Measurements from ENCODE around the gene SCN1A.

SCN1A gene

DNA sequence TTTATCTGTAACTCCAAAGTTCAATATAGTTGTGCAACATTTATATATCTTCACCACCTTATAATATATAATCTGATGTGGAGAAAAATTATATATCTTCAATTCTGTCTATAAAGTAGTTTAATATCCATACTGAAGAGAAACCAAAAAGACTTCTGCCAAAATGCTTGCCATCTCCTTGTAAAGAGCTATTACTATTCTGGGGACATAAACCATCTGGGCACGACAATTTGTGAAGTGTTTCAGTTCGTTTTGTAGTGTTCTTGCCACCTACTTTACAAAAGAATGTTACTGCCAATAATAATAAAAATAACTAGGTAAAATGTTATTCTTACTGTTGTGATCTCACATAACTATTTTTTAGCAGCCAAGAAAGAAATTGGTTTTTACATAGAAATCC, 45.1 kb downstream of the SCN1A start:
- Histone ChIP-seq H3K4me1 (ENCODE audit: control insufficient read depth, insufficient read depth, low read length) (no peaks in the 10 kb centered on the region), H3K9me3 (ENCODE audit: control insufficient read depth in 2 of 2, low read length in 2 of 2) (no peaks in the 10 kb centered on the region), H3K36me3 (ENCODE audit: control insufficient read depth in 2 of 2, insufficient read depth in 2 of 2, low read length in 2 of 2) (no peaks in the 10 kb centered on the region), H3K27ac (ENCODE audit: low read length) (no peak overlapping the region), H3K4me3 (ENCODE audit: low read length in 2 of 2) (no peak overlapping the region), H3K9ac (ENCODE audit: low read length in 2 of 2) (no peak overlapping the region), H3K27me3 (ENCODE audit: control insufficient read depth in 1 of 2, insufficient read depth in 2 of 2, low read length in 2 of 2) (no peaks in the 10 kb centered on the region)

- no peaks in the 10 kb centered on the region for H3K9me3 ChIP-seq (ENCODE audit: control insufficient read depth in 2 of 2, low read length in 2 of 2)
- no peak overlapping the region for H3K9ac ChIP-seq (ENCODE audit: low read length in 2 of 2)
- H3K36me3 ChIP-seq (ENCODE audit: control insufficient read depth in 2 of 2, insufficient read depth in 2 of 2, low read length in 2 of 2): no peaks in the 10 kb centered on the region
- H3K27me3 ChIP-seq (ENCODE audit: control insufficient read depth in 1 of 2, insufficient read depth in 2 of 2, low read length in 2 of 2): no peaks in the 10 kb centered on the region
- H3K4me3 ChIP-seq (ENCODE audit: low read length in 2 of 2): no peak overlapping the region
- H3K27ac ChIP-seq (ENCODE audit: low read length): no peak overlapping the region
- H3K4me1 ChIP-seq (ENCODE audit: control insufficient read depth, insufficient read depth, low read length): no peaks in the 10 kb centered on the region
Observed at GRCh38 chr2:166081852-166082251, 46.0 kb downstream of the SCN1A start.

GRCh38 chr2:166081131-166081632, 46.6 kb downstream of the SCN1A start:
- Histone ChIP-seq H3K36me3 (ENCODE audit: control insufficient read depth in 2 of 2, insufficient read depth in 2 of 2, low read length in 2 of 2) (no peaks in the 10 kb centered on the region), H3K27me3 (ENCODE audit: control insufficient read depth in 1 of 2, insufficient read depth in 2 of 2, low read length in 2 of 2) (no peaks in the 10 kb centered on the region), H3K9me3 (ENCODE audit: control insufficient read depth in 2 of 2, low read length in 2 of 2) (no peaks in the 10 kb centered on the region), H3K4me1 (ENCODE audit: control insufficient read depth, insufficient read depth, low read length) (no peaks in the 10 kb centered on the region), H3K27ac (ENCODE audit: low read length) (no peak overlapping the region), H3K9ac (ENCODE audit: low read length in 2 of 2) (no peak overlapping the region), H3K4me3 (ENCODE audit: low read length in 2 of 2) (no peak overlapping the region)

DNA sequence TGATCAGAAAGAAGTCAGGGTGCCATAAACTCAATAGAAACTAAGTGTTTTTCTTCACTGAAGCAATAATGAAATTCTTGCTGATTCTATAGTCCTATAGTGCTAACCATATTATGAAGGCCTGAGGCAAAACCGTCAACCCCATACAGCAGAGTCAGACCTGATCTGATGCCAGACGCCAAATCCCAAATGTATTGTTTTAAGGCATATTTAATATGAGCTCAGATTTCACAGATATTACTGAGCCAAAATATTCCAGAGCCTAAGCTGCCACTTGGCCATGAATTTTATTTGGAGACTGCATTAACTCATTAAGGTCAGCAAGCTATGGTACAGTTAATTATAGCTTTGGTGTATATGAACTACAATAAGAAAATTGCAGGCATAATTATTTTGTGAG, 53.4 kb downstream of the SCN1A start:
- no peaks in the 10 kb centered on the region for H3K4me1 ChIP-seq (ENCODE audit: control insufficient read depth, insufficient read depth, low read length)
- H3K4me3 ChIP-seq (ENCODE audit: low read length in 2 of 2): no peak overlapping the region
- H3K27ac ChIP-seq (ENCODE audit: low read length): no peak overlapping the region
- no peaks in the 10 kb centered on the region for H3K9me3 ChIP-seq (ENCODE audit: control insufficient read depth in 2 of 2, low read length in 2 of 2)
- H3K9ac ChIP-seq (ENCODE audit: low read length in 2 of 2): no peak overlapping the region
- no peaks in the 10 kb centered on the region for H3K27me3 ChIP-seq (ENCODE audit: control insufficient read depth in 1 of 2, insufficient read depth in 2 of 2, low read length in 2 of 2)
- H3K36me3 ChIP-seq (ENCODE audit: control insufficient read depth in 2 of 2, insufficient read depth in 2 of 2, low read length in 2 of 2): no peaks in the 10 kb centered on the region

GRCh38 chr2:166074011-166074410, 53.8 kb downstream of the SCN1A start:
- Histone ChIP-seq H3K4me1 (ENCODE audit: control insufficient read depth, insufficient read depth, low read length) (no peaks in the 10 kb centered on the region), H3K27ac (ENCODE audit: low read length) (no peak overlapping the region), H3K9ac (ENCODE audit: low read length in 2 of 2) (no peak overlapping the region), H3K9me3 (ENCODE audit: control insufficient read depth in 2 of 2, low read length in 2 of 2) (no peaks in the 10 kb centered on the region), H3K4me3 (ENCODE audit: low read length in 2 of 2) (no peak overlapping the region), H3K36me3 (ENCODE audit: control insufficient read depth in 2 of 2, insufficient read depth in 2 of 2, low read length in 2 of 2) (no peaks in the 10 kb centered on the region), H3K27me3 (ENCODE audit: control insufficient read depth in 1 of 2, insufficient read depth in 2 of 2, low read length in 2 of 2) (no peaks in the 10 kb centered on the region)

DNA sequence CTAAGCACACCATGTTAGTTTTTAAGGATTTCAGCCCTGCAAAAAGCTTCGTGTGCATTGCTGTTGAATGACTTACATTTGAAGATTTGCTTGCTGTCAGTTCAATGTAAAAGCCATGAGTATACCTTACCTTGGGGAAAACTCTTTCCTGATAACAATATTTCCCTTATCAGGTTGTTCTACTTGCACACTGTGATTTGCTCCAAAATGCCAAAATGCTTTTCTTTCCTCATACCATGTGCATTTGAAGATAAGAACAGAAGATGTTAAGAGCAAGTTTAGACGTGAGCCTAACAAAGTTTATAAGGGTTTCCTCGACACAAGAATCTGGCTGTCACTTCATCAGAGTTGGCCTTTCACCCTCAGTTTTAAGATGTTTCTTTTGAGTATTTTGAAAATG, 57.6 kb downstream of the SCN1A start:
- Histone ChIP-seq H3K4me1 (ENCODE audit: control insufficient read depth, insufficient read depth, low read length) (no peaks in the 10 kb centered on the region), H3K9me3 (ENCODE audit: control insufficient read depth in 2 of 2, low read length in 2 of 2) (no peaks in the 10 kb centered on the region), H3K4me3 (ENCODE audit: low read length in 2 of 2) (no peak overlapping the region), H3K36me3 (ENCODE audit: control insufficient read depth in 2 of 2, insufficient read depth in 2 of 2, low read length in 2 of 2) (no peaks in the 10 kb centered on the region), H3K27ac (ENCODE audit: low read length) (no peak overlapping the region), H3K9ac (ENCODE audit: low read length in 2 of 2) (no peak overlapping the region), H3K27me3 (ENCODE audit: control insufficient read depth in 1 of 2, insufficient read depth in 2 of 2, low read length in 2 of 2) (no peaks in the 10 kb centered on the region)

DNA sequence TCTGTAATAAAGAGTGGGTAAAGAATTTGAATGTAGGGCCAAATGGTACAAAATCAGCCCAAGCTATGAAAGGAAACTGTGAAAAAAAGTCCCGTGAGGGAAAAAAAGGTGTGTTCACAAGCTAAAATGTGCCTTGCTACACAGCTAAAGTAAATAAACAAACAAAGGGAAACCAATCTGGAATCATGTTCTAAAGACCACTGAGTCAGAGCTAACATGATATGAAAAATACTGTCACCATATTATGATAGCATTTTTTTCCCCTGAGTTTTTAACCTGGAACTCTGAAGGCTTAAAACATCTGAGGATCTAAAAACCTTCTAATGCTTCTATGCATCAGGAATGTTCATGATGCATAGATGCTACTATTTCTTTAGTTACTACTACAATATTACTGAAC, 58.8 kb downstream of the SCN1A start:
- no peak overlapping the region for H3K27ac ChIP-seq (ENCODE audit: low read length)
- H3K4me1 ChIP-seq (ENCODE audit: control insufficient read depth, insufficient read depth, low read length): no peaks in the 10 kb centered on the region
- no peak overlapping the region for H3K9ac ChIP-seq (ENCODE audit: low read length in 2 of 2)
- H3K4me3 ChIP-seq (ENCODE audit: low read length in 2 of 2): no peak overlapping the region
- H3K27me3 ChIP-seq (ENCODE audit: control insufficient read depth in 1 of 2, insufficient read depth in 2 of 2, low read length in 2 of 2): no peaks in the 10 kb centered on the region
- H3K9me3 ChIP-seq (ENCODE audit: control insufficient read depth in 2 of 2, low read length in 2 of 2): no peaks in the 10 kb centered on the region
- no peaks in the 10 kb centered on the region for H3K36me3 ChIP-seq (ENCODE audit: control insufficient read depth in 2 of 2, insufficient read depth in 2 of 2, low read length in 2 of 2)

DNA sequence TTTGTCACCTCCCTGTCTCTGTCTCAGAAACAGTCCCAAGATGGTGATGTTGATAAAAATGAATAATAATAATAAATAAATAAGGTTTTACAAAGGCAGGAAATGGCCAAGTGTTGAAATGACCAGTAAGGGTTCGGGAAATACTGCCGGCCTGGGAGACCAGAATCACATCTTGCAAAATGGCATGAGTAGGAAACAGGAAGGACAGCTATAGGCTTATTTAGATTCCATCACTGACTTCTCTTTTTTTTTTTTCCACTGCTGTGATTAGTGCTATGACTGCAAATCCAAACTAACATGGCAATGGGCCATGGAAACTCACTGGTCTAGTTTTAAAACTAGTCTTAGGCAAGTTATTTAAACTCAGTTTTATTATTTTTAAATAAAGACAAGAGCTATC, 60.6 kb downstream of the SCN1A start:
- Histone ChIP-seq H3K4me3 (ENCODE audit: low read length in 2 of 2) (no peak overlapping the region), H3K36me3 (ENCODE audit: control insufficient read depth in 2 of 2, insufficient read depth in 2 of 2, low read length in 2 of 2) (no peaks in the 10 kb centered on the region), H3K27me3 (ENCODE audit: control insufficient read depth in 1 of 2, insufficient read depth in 2 of 2, low read length in 2 of 2) (no peaks in the 10 kb centered on the region), H3K9me3 (ENCODE audit: control insufficient read depth in 2 of 2, low read length in 2 of 2) (no peaks in the 10 kb centered on the region), H3K4me1 (ENCODE audit: control insufficient read depth, insufficient read depth, low read length) (no peaks in the 10 kb centered on the region), H3K27ac (ENCODE audit: low read length) (no peak overlapping the region), H3K9ac (ENCODE audit: low read length in 2 of 2) (no peak overlapping the region)

DNA sequence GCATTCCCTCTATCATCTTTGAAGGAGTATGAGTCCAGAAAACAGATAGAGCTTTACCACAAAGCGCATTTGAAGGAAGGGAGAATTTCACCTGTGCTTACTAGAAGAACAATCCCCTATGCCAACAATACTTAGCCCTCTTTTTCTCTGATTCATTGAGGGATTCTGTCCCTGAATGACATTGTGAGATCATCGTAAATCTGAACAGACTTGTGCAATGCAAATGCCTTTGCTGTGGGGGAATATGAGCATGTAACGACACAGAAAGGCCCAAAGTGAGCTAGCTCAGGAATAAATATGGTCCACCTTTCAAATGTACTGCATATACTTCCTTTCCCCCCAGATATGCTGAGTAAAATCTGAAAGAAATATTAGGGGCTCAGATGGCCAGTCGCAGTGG, 67.6 kb downstream of the SCN1A start:
- no peak overlapping the region for H3K27ac ChIP-seq (ENCODE audit: low read length)
- no peak overlapping the region for H3K4me3 ChIP-seq (ENCODE audit: low read length in 2 of 2)
- H3K9ac ChIP-seq (ENCODE audit: low read length in 2 of 2): no peak overlapping the region
- H3K36me3 ChIP-seq (ENCODE audit: control insufficient read depth in 2 of 2, insufficient read depth in 2 of 2, low read length in 2 of 2): no peaks in the 10 kb centered on the region
- no peaks in the 10 kb centered on the region for H3K27me3 ChIP-seq (ENCODE audit: control insufficient read depth in 1 of 2, insufficient read depth in 2 of 2, low read length in 2 of 2)
- H3K4me1 ChIP-seq (ENCODE audit: control insufficient read depth, insufficient read depth, low read length): no peaks in the 10 kb centered on the region
- H3K9me3 ChIP-seq (ENCODE audit: control insufficient read depth in 2 of 2, low read length in 2 of 2): no peaks in the 10 kb centered on the region

GRCh38 chr2:166057370-166058164, 70.3 kb downstream of the SCN1A start:
- H3K4me1 ChIP-seq (ENCODE audit: control insufficient read depth, insufficient read depth, low read length): no peaks in the 10 kb centered on the region
- no peak overlapping the region for H3K9ac ChIP-seq (ENCODE audit: low read length in 2 of 2)
- no peaks in the 10 kb centered on the region for H3K27me3 ChIP-seq (ENCODE audit: control insufficient read depth in 1 of 2, insufficient read depth in 2 of 2, low read length in 2 of 2)
- no peak overlapping the region for H3K4me3 ChIP-seq (ENCODE audit: low read length in 2 of 2)
- no peak overlapping the region for H3K27ac ChIP-seq (ENCODE audit: low read length)
- H3K9me3 ChIP-seq (ENCODE audit: control insufficient read depth in 2 of 2, low read length in 2 of 2): no peaks in the 10 kb centered on the region
- no peaks in the 10 kb centered on the region for H3K36me3 ChIP-seq (ENCODE audit: control insufficient read depth in 2 of 2, insufficient read depth in 2 of 2, low read length in 2 of 2)

DNA sequence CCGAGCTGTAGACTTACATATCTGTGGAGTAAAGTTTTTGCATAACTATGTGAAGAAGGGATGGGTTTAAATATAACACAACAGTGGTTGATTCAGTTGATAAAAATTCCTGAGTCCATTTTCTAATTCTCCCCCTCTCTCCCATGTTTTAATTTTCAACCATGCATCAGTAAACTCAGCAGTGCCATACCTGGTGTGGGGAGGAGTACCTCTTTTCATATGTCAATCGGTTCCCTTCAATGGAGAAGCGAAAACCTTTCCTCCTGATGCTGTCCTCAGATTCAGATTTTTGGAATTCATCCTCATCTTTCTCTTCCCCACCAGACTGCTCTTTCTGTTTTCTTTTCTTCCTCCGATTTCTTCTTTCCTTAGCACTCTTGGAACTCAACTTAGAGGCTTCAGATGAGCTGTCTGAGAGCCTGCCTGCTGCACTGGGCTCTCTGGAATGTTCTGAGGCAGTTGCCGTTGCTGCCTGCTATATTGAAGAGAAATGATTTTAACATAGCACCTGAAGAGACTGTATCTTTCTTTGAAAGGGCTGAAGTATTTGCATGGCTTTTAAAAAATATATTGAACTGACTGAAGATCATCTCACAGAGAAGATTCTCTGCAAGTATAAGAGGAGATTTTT, 82.9 kb downstream of the SCN1A start:
- no peaks in the 10 kb centered on the region for H3K9me3 ChIP-seq (ENCODE audit: control insufficient read depth in 2 of 2, low read length in 2 of 2)
- no peaks in the 10 kb centered on the region for H3K36me3 ChIP-seq (ENCODE audit: control insufficient read depth in 2 of 2, insufficient read depth in 2 of 2, low read length in 2 of 2)
- no peak overlapping the region for H3K27ac ChIP-seq (ENCODE audit: low read length)
- no peaks in the 10 kb centered on the region for H3K4me1 ChIP-seq (ENCODE audit: control insufficient read depth, insufficient read depth, low read length)
- no peak overlapping the region for H3K9ac ChIP-seq (ENCODE audit: low read length in 2 of 2)
- no peak overlapping the region for H3K4me3 ChIP-seq (ENCODE audit: low read length in 2 of 2)
- H3K27me3 ChIP-seq (ENCODE audit: control insufficient read depth in 1 of 2, insufficient read depth in 2 of 2, low read length in 2 of 2): no peaks in the 10 kb centered on the region
